ENCODE measurements around the gene COQ2. TPM values are rescaled to one million over a fixed set of nuclear protein-coding genes. Genes with fewer than 3 reads are reported as not detected.

COQ2 gene
- polyA plus RNA-seq, 1 donor (not counting 4 experiments of a cell fraction or from before 2014, with no cell fraction given), result 29.1 TPM

GRCh38 chr4:83229791-83230190 lies 54.8 kb downstream of the COQ2 start:
- no peak overlapping the region for H2AFZ ChIP-seq (ENCODE audit: control insufficient read depth, low read length)
- dilution Hi-C loops (cut with MboI; ENCODE audit: extremely low pct_ligation_motif_present, low sequenced_read_pairs), result no loop called here
- no peaks in the 10 kb centered on the region for H3K9me3 ChIP-seq (ENCODE audit: control insufficient read depth, low read depth, low read length)
- H3K9ac ChIP-seq (ENCODE audit: control insufficient read depth, extremely low read depth, insufficient read depth, low read length), result no peak overlapping the region
- no peaks in the 10 kb centered on the region for H3K27me3 ChIP-seq (ENCODE audit: control insufficient read depth, extremely low read depth, insufficient read depth, low read length)
- H3K79me2 ChIP-seq (ENCODE audit: control insufficient read depth, insufficient read depth, low read length), result no peaks in the 10 kb centered on the region
- FAIRE-seq (no peak), DNase-seq (ENCODE audit: low read depth, low spot score) (no peak)
- no peaks in the 10 kb centered on the region for H4K20me1 ChIP-seq (ENCODE audit: control insufficient read depth, extremely low read depth, insufficient read depth, low read length)
- H3K36me3 ChIP-seq (ENCODE audit: control insufficient read depth in 2 of 2, extremely low read depth in 1 of 2, insufficient read depth in 2 of 2, low read length in 2 of 2), result no peaks in the 10 kb centered on the region
- H3K4me2 ChIP-seq (ENCODE audit: control insufficient read depth, extremely low read depth, insufficient read depth, low read depth, low read length), result no peak overlapping the region
- no peak for TF ChIP-seq CTCF (optimal IDR thresholded peaks at IDR 0.05 in 1 of 3, IDR thresholded peaks at IDR 0.05 in 1 of 3, conservative IDR thresholded peaks at IDR 0.05 in 1 of 3; ENCODE audit: extremely low read depth in 1 of 3, insufficient read depth in 2 of 3, low read length in 3 of 3)
- TF ChIP-seq EZH2 (IDR thresholded peaks at IDR 0.05; ENCODE audit: low read length), result no peak
- no peak overlapping the region for H3K4me3 ChIP-seq (ENCODE audit: control insufficient read depth in 2 of 3, extremely low read depth in 1 of 3, insufficient read depth in 2 of 3, low read depth in 1 of 3, low read length in 3 of 3)
- H3K27ac ChIP-seq (ENCODE audit: control insufficient read depth, insufficient read depth, low read length), result no peak overlapping the region
- peaks cover 12% of the 10 kb centered on the region for H3K4me1 ChIP-seq (ENCODE audit: control insufficient read depth, extremely low read depth, insufficient read depth, low read length)
- H3K9me1 ChIP-seq (ENCODE audit: control insufficient read depth, extremely low read depth, insufficient read depth, low read length), result no peaks in the 10 kb centered on the region

- dilution Hi-C loops (cut with MboI; ENCODE audit: extremely low pct_ligation_motif_present, low sequenced_read_pairs), result no loop called here
- Histone ChIP-seq H3K27ac (ENCODE audit: control insufficient read depth, insufficient read depth, low read length) (no peak overlapping the region), H4K20me1 (ENCODE audit: control insufficient read depth, extremely low read depth, insufficient read depth, low read length) (no peaks in the 10 kb centered on the region), H3K4me1 (ENCODE audit: control insufficient read depth, extremely low read depth, insufficient read depth, low read length) (peaks cover 12% of the 10 kb centered on the region), H3K4me2 (ENCODE audit: control insufficient read depth, extremely low read depth, insufficient read depth, low read depth, low read length) (no peak overlapping the region), H3K36me3 (ENCODE audit: control insufficient read depth in 2 of 2, extremely low read depth in 1 of 2, insufficient read depth in 2 of 2, low read length in 2 of 2) (no peaks in the 10 kb centered on the region), H2AFZ (ENCODE audit: control insufficient read depth, low read length) (no peak overlapping the region), H3K9me1 (ENCODE audit: control insufficient read depth, extremely low read depth, insufficient read depth, low read length) (no peaks in the 10 kb centered on the region), H3K9ac (ENCODE audit: control insufficient read depth, extremely low read depth, insufficient read depth, low read length) (no peak overlapping the region), H3K27me3 (ENCODE audit: control insufficient read depth, extremely low read depth, insufficient read depth, low read length) (no peaks in the 10 kb centered on the region), H3K79me2 (ENCODE audit: control insufficient read depth, insufficient read depth, low read length) (no peaks in the 10 kb centered on the region), H3K9me3 (ENCODE audit: control insufficient read depth, low read depth, low read length) (no peaks in the 10 kb centered on the region), H3K4me3 (ENCODE audit: control insufficient read depth in 2 of 3, extremely low read depth in 1 of 3, insufficient read depth in 2 of 3, low read depth in 1 of 3, low read length in 3 of 3) (no peak overlapping the region)
- TF ChIP-seq EZH2 (IDR thresholded peaks at IDR 0.05; ENCODE audit: low read length) (no peak), CTCF (optimal IDR thresholded peaks at IDR 0.05 in 1 of 3, IDR thresholded peaks at IDR 0.05 in 1 of 3, conservative IDR thresholded peaks at IDR 0.05 in 1 of 3; ENCODE audit: extremely low read depth in 1 of 3, insufficient read depth in 2 of 3, low read length in 3 of 3) (no peak)
- FAIRE-seq, result no peak
- no peak for DNase-seq (ENCODE audit: low read depth, low spot score)
Observed at GRCh38 chr4:83228231-83228630, 56.4 kb downstream of the COQ2 start.
